ENCODE data around the gene FBH1. TPM values are rescaled to one million over a fixed set of nuclear protein-coding genes. Genes with fewer than 3 reads are reported as not detected.

Gene FBH1
- polyA plus RNA-seq, 1 donor from 2014 or later = 41.1 TPM

GRCh38 chr10:5947471-5948207, 57.6 kb downstream of the FBH1 start:
- no peak overlapping the region for H3K4me2 ChIP-seq (ENCODE audit: low read length)
- H3F3A ChIP-seq (ENCODE audit: insufficient read depth, low read length, poor library complexity, severe bottlenecking) = no peaks in the 10 kb centered on the region
- no peaks in the 10 kb centered on the region for H4K20me1 ChIP-seq (ENCODE audit: insufficient read depth)
- no peaks in the 10 kb centered on the region for H3K9me2 ChIP-seq (ENCODE audit: insufficient read depth, low read length)
- no peak overlapping the region for H3K4me3 ChIP-seq (ENCODE audit: low read length)
- H3K9ac ChIP-seq (ENCODE audit: low read length) = no peak overlapping the region
- no peak overlapping the region for H3K27ac ChIP-seq (ENCODE audit: low read length)
- H3K9me3 ChIP-seq (ENCODE audit: low read length) = no peaks in the 10 kb centered on the region
- H3K27me3 ChIP-seq (ENCODE audit: insufficient read depth, low read depth, low read length) = no peaks in the 10 kb centered on the region
- no peak for TF ChIP-seq RAD21 (conservative IDR thresholded peaks at IDR 0.05)
- TF ChIP-seq CTCF (IDR thresholded peaks at IDR 0.05; ENCODE audit: poor library complexity, severe bottlenecking) = no peak
- TF ChIP-seq MXI1 (conservative IDR thresholded peaks at IDR 0.05; ENCODE audit: poor library complexity, severe bottlenecking) = no peak
- no peak for TF ChIP-seq SMC3 (conservative IDR thresholded peaks at IDR 0.05; ENCODE audit: poor library complexity)
- no peak for TF ChIP-seq TAF1 (IDR thresholded peaks at IDR 0.05; ENCODE audit: low read depth)
- TF ChIP-seq EZH2 (IDR thresholded peaks at IDR 0.05; ENCODE audit: borderline replicate concordance, insufficient read depth, low read length, poor library complexity, severe bottlenecking) = no peak
- TF ChIP-seq POLR2AphosphoS5 (IDR thresholded peaks at IDR 0.05) = no peak
- TF ChIP-seq EP300 (conservative IDR thresholded peaks at IDR 0.05; ENCODE audit: poor library complexity, severe bottlenecking) = no peak
- TF ChIP-seq REST (IDR thresholded peaks at IDR 0.05; ENCODE audit: borderline replicate concordance) = no peak
- H2AFZ ChIP-seq (ENCODE audit: low read depth, low read length) = no peak overlapping the region
- no peaks in the 10 kb centered on the region for H3K36me3 ChIP-seq (ENCODE audit: insufficient read depth, low read length)
- H3K79me2 ChIP-seq (replicated peaks; ENCODE audit: insufficient read depth, low read length) = no peaks in the 10 kb centered on the region

GRCh38 chr10:5948208-5948585, 58.2 kb downstream of the FBH1 start:
- Histone ChIP-seq H3K4me2 (ENCODE audit: low read length) (no peak overlapping the region), H3K9me3 (ENCODE audit: low read length) (no peaks in the 10 kb centered on the region), H2AFZ (ENCODE audit: low read depth, low read length) (no peak overlapping the region), H3K9ac (ENCODE audit: low read length) (no peak overlapping the region), H4K20me1 (ENCODE audit: insufficient read depth) (no peaks in the 10 kb centered on the region), H3K36me3 (ENCODE audit: insufficient read depth, low read length) (no peaks in the 10 kb centered on the region), H3K27me3 (ENCODE audit: insufficient read depth, low read depth, low read length) (no peaks in the 10 kb centered on the region), H3K9me2 (ENCODE audit: insufficient read depth, low read length) (no peaks in the 10 kb centered on the region), H3K4me3 (ENCODE audit: low read length) (no peak overlapping the region), H3K79me2 (replicated peaks; ENCODE audit: insufficient read depth, low read length) (no peaks in the 10 kb centered on the region), H3K27ac (ENCODE audit: low read length) (no peak overlapping the region), H3F3A (ENCODE audit: insufficient read depth, low read length, poor library complexity, severe bottlenecking) (no peaks in the 10 kb centered on the region)
- TF ChIP-seq SMC3 (conservative IDR thresholded peaks at IDR 0.05; ENCODE audit: poor library complexity) (no peak), MXI1 (conservative IDR thresholded peaks at IDR 0.05; ENCODE audit: poor library complexity, severe bottlenecking) (no peak), EP300 (conservative IDR thresholded peaks at IDR 0.05; ENCODE audit: poor library complexity, severe bottlenecking) (no peak), TAF1 (IDR thresholded peaks at IDR 0.05; ENCODE audit: low read depth) (no peak), RAD21 (conservative IDR thresholded peaks at IDR 0.05) (no peak), CTCF (IDR thresholded peaks at IDR 0.05; ENCODE audit: poor library complexity, severe bottlenecking) (no peak), REST (IDR thresholded peaks at IDR 0.05; ENCODE audit: borderline replicate concordance) (no peak), POLR2AphosphoS5 (IDR thresholded peaks at IDR 0.05) (no peak), EZH2 (IDR thresholded peaks at IDR 0.05; ENCODE audit: borderline replicate concordance, insufficient read depth, low read length, poor library complexity, severe bottlenecking) (no peak)

Data from neural cell (in vitro differentiated cells).